Measurements from ENCODE around the gene ABCB9. TPM values are rescaled to one million over a fixed set of nuclear protein-coding genes. Genes with fewer than 3 reads are reported as not detected.
A peak's percentile ranks its signal among the peaks of the same experiment; 100 is the strongest.

Gene ABCB9
- total RNA-seq, 2 experiments from 2014 or later: 4.7 to 6.7 TPM

- Mint-ChIP-seq H3K27ac (peak overlapping the region; percentile 48), H3K4me1 (peaks cover 43% of the 10 kb centered on the region), H3K9me3 (no peaks in the 10 kb centered on the region), H3K27me3 (no peaks in the 10 kb centered on the region), H3K36me3 (ENCODE audit: low read depth) (peaks cover 27% of the 10 kb centered on the region), H3K4me3 (no peak overlapping the region)
- no peak for DNase-seq
- POLR2A ChIA-PET: no interaction called here
- CTCF ChIA-PET: interaction anchor here (0.6 to 1.5 kb wide), 2 partner anchors 23 to 653 kb away, joined by 3 read pairs; no protein-coding TSS in a partner anchor
Observed at GRCh38 chr12:122983789-122984515, 17.7 kb upstream of the ABCB9 start.

- Mint-ChIP-seq H3K9me3 (no peaks in the 10 kb centered on the region), H3K27ac (peak overlapping the region; percentile 62), H3K36me3 (ENCODE audit: low read depth) (peaks cover 27% of the 10 kb centered on the region), H3K4me1 (peaks cover 44% of the 10 kb centered on the region), H3K27me3 (no peaks in the 10 kb centered on the region), H3K4me3 (peak overlapping the region; percentile 87)
- ChIA-PET POLR2A (no interaction called here), CTCF (interaction anchor here (1.5 to 1.6 kb wide), 2 partner anchors 22 to 92 kb away, joined by 3 read pairs; no protein-coding TSS in a partner anchor)
- no peak for DNase-seq
Observed at GRCh38 chr12:122982963-122983788, 16.9 kb upstream of the ABCB9 start.

GRCh38 chr12:122982477-122982815 is 16.2 kb upstream of the ABCB9 start:
- Mint-ChIP-seq H3K9me3 (no peaks in the 10 kb centered on the region), H3K27me3 (no peaks in the 10 kb centered on the region), H3K27ac (peak overlapping the region; percentile 84), H3K36me3 (ENCODE audit: low read depth) (peaks cover 27% of the 10 kb centered on the region), H3K4me3 (peak overlapping the region; percentile 87), H3K4me1 (peaks cover 47% of the 10 kb centered on the region)
- POLR2A ChIA-PET: no interaction called here
- no peak for DNase-seq
- CTCF ChIA-PET: interaction anchor here (1.6 kb wide), 2 partner anchors 8 to 93 kb away, joined by 3 to 6 read pairs; no protein-coding TSS in a partner anchor

- peak overlapping the region; percentile 87 for H3K4me3 Mint-ChIP-seq
- H3K9me3 Mint-ChIP-seq: no peaks in the 10 kb centered on the region
- H3K27me3 Mint-ChIP-seq: no peaks in the 10 kb centered on the region
- POLR2A ChIA-PET: interaction anchor here (1.0 kb wide), 1 partner anchor 256 kb away, joined by 3 read pairs; no protein-coding TSS in a partner anchor
- H3K36me3 Mint-ChIP-seq (ENCODE audit: low read depth): peaks cover 27% of the 10 kb centered on the region
- CTCF ChIA-PET: interaction anchor here (0.6 to 1.6 kb wide), 5 partner anchors 9 to 1513 kb away, joined by 3 to 6 read pairs (median 3); no protein-coding TSS in a partner anchor
- peak overlapping the region; percentile 84 for H3K27ac Mint-ChIP-seq
- peaks cover 50% of the 10 kb centered on the region for H3K4me1 Mint-ChIP-seq
- DNase-seq: no peak
Observed at GRCh38 chr12:122981587-122982476, 15.6 kb upstream of the ABCB9 start.

GRCh38 chr12:122981036-122981471 is 14.8 kb upstream of the ABCB9 start:
- peak overlapping the region; percentile 87 for H3K4me3 Mint-ChIP-seq
- H3K4me1 Mint-ChIP-seq: peaks cover 56% of the 10 kb centered on the region
- no peak for DNase-seq
- ChIA-PET POLR2A (interaction anchor here (1.0 kb wide), 1 partner anchor 257 kb away, joined by 3 read pairs; no protein-coding TSS in a partner anchor), CTCF (interaction anchor here (0.6 to 1.6 kb wide), 2 partner anchors 10 to 1512 kb away, joined by 3 to 6 read pairs; no protein-coding TSS in a partner anchor)
- H3K27me3 Mint-ChIP-seq: no peaks in the 10 kb centered on the region
- peaks cover 24% of the 10 kb centered on the region for H3K36me3 Mint-ChIP-seq (ENCODE audit: low read depth)
- no peaks in the 10 kb centered on the region for H3K9me3 Mint-ChIP-seq
- H3K27ac Mint-ChIP-seq: peak overlapping the region; percentile 84

GRCh38 chr12:122980183-122981035 is 14.1 kb upstream of the ABCB9 start, which contains the start of gene ARL6IP4:
Gene ARL6IP4 (plus strand): TSS chr12:122980681. CDS start chr12:122981140, 459 bp downstream.
- Mint-ChIP-seq H3K27ac (peak within 1 kb of the TSS; percentile 89), H3K36me3 (ENCODE audit: low read depth) (peaks cover 24% of the 10 kb centered on the region), H3K27me3 (no peaks in the 10 kb centered on the region), H3K9me3 (no peaks in the 10 kb centered on the region), H3K4me3 (peak within 1 kb of the TSS; percentile 87), H3K4me1 (peaks cover 59% of the 10 kb centered on the region)
- ChIA-PET POLR2A (interaction anchor here (0.8 kb wide), 1 partner anchor 10 kb away, joined by 4 read pairs; no protein-coding TSS in a partner anchor), CTCF (interaction anchor here (0.9 to 1.8 kb wide), 4 partner anchors 9 to 14 kb away, joined by 3 to 8 read pairs (median 5); partner anchors contain the start of gene ABCB9)
- peak; percentile 67 for DNase-seq

- Mint-ChIP-seq H3K27ac (peak overlapping the region; percentile 89), H3K27me3 (no peaks in the 10 kb centered on the region), H3K4me1 (peaks cover 59% of the 10 kb centered on the region), H3K9me3 (no peaks in the 10 kb centered on the region), H3K4me3 (peak overlapping the region; percentile 87), H3K36me3 (ENCODE audit: low read depth) (peaks cover 24% of the 10 kb centered on the region)
- POLR2A ChIA-PET: interaction anchor here (0.8 kb wide), 1 partner anchor 10 kb away, joined by 4 read pairs; no protein-coding TSS in a partner anchor
- DNase-seq: no peak
- CTCF ChIA-PET: interaction anchor here (0.9 to 1.8 kb wide), 3 partner anchors 9 to 13 kb away, joined by 3 to 8 read pairs (median 4); partner anchors contain the start of gene ABCB9
Observed at GRCh38 chr12:122979908-122980182, 13.6 kb upstream of the ABCB9 start.

- Mint-ChIP-seq H3K27me3 (no peaks in the 10 kb centered on the region), H3K9me3 (no peaks in the 10 kb centered on the region), H3K4me1 (peaks cover 55% of the 10 kb centered on the region), H3K4me3 (peak overlapping the region; percentile 87), H3K27ac (peak overlapping the region; percentile 89), H3K36me3 (ENCODE audit: low read depth) (peaks cover 22% of the 10 kb centered on the region)
- ChIA-PET POLR2A (no interaction called here), CTCF (interaction anchor here (0.9 to 1.8 kb wide), 3 partner anchors 8 to 12 kb away, joined by 3 to 8 read pairs (median 4); partner anchors contain the start of gene ABCB9)
- DNase-seq: no peak
Observed at GRCh38 chr12:122979001-122979907, 13.0 kb upstream of the ABCB9 start.

GRCh38 chr12:122978507-122978955 is 12.3 kb upstream of the ABCB9 start:
- Mint-ChIP-seq H3K27me3 (no peaks in the 10 kb centered on the region), H3K36me3 (ENCODE audit: low read depth) (peaks cover 22% of the 10 kb centered on the region), H3K4me1 (peaks cover 55% of the 10 kb centered on the region), H3K27ac (no peak overlapping the region), H3K9me3 (no peaks in the 10 kb centered on the region), H3K4me3 (no peak overlapping the region)
- ChIA-PET CTCF (interaction anchor here (1.8 kb wide), 1 partner anchor 12 kb away, joined by 8 read pairs; the partner anchor contains the start of gene ABCB9), POLR2A (no interaction called here)
- DNase-seq: no peak

- peaks cover 51% of the 10 kb centered on the region for H3K4me1 Mint-ChIP-seq
Observed at GRCh38 chr12:122977655-122978392, 11.6 kb upstream of the ABCB9 start.

More at GRCh38 chr12:122977655-122978392, 11.6 kb upstream of the ABCB9 start:
- Mint-ChIP-seq H3K9me3 (no peaks in the 10 kb centered on the region), H3K4me3 (peak overlapping the region; percentile 5), H3K27ac (no peak overlapping the region), H3K36me3 (ENCODE audit: low read depth) (peaks cover 16% of the 10 kb centered on the region), H3K27me3 (no peaks in the 10 kb centered on the region)
- no peak for DNase-seq
- CTCF ChIA-PET: no interaction called here
- POLR2A ChIA-PET: no interaction called here
